Hepatocyte (in vitro differentiated cells): ENCODE results near the gene MIOX. TPM values are rescaled to one million over a fixed set of nuclear protein-coding genes. Genes with fewer than 3 reads are reported as not detected.

Experiments
- DNase-seq: peaks from one replicate; pipeline ENCODE4 v3.0.0-alpha.2; 2016; ENCODE audit warnings: low spot score
- H2AFZ ChIP-seq: fragments of 200-600 bp; sonication (generic); 2 replicates; pipeline ENCODE4 v1.6.0; 2016; ENCODE audit warnings: antibody characterized with exemption, mild to moderate bottlenecking
- H3K27ac ChIP-seq: fragments of 200-600 bp; sonication (generic); 2 replicates; pipeline ENCODE4 v1.5.1; 2016; ENCODE audit warnings: mild to moderate bottlenecking
- H3K27me3 ChIP-seq: fragments of 200-600 bp; sonication (generic); 2 replicates; pipeline ENCODE4 v1.6.1; 2016
- H3K36me3 ChIP-seq: fragments of 200-600 bp; sonication (generic); replicated peaks from 2 replicates; pipeline ENCODE4 v1.5.1; 2016; ENCODE audit warnings: low read depth; ENCODE audit not compliant: insufficient read depth
- H3K4me1 ChIP-seq: fragments of 200-600 bp; sonication (generic); 2 replicates; pipeline ENCODE4 v1.5.1; 2016; ENCODE audit warnings: mild to moderate bottlenecking, moderate library complexity; ENCODE audit not compliant: insufficient read depth
- H3K4me2 ChIP-seq: fragments of 200-600 bp; sonication (generic); 2 replicates; pipeline ENCODE4 v1.6.0; 2016
- H3K4me3 ChIP-seq: fragments of 200-600 bp; sonication (generic); 2 replicates; pipeline ENCODE4 v1.5.1; 2016; ENCODE audit warnings: mild to moderate bottlenecking
- H3K79me2 ChIP-seq: fragments of 200-600 bp; sonication (generic); 2 replicates; pipeline ENCODE4 v1.6.0; 2017; ENCODE audit warnings: mild to moderate bottlenecking
- H3K9me2 ChIP-seq: fragments of 200-600 bp; sonication (generic); replicated peaks from 2 replicates; pipeline ENCODE4 v1.6.0; 2017; ENCODE audit warnings: mild to moderate bottlenecking; ENCODE audit not compliant: insufficient read depth
- H3K9me3 ChIP-seq: fragments of 200-600 bp; sonication (generic); 2 replicates; pipeline ENCODE4 v1.5.1; 2016; ENCODE audit warnings: low read depth, mild to moderate bottlenecking
- H4K20me1 ChIP-seq: fragments of 200-600 bp; sonication (generic); 2 replicates; pipeline ENCODE4 v1.6.0; 2016; ENCODE audit warnings: mild to moderate bottlenecking; ENCODE audit not compliant: insufficient read depth, poor library complexity, severe bottlenecking
- CTCF ChIP-seq: fragments of 200-600 bp; sonication (generic); IDR thresholded peaks from 2 replicates; pipeline ENCODE4 v1.5.1; 2016; ENCODE audit warnings: antibody characterized with exemption, mild to moderate bottlenecking; ENCODE audit not compliant: poor library complexity
- EZH2 ChIP-seq: fragments of 200-600 bp; sonication (generic); IDR thresholded peaks from 2 replicates; pipeline ENCODE4 v1.6.1; 2016; ENCODE audit warnings: antibody characterized with exemption, mild to moderate bottlenecking, borderline replicate concordance
- EZH2phosphoT487 ChIP-seq: fragments of 200-600 bp; sonication (generic); IDR thresholded peaks from one replicate; pipeline ENCODE4 v1.6.1; 2018; ENCODE audit warnings: antibody characterized with exemption, mild to moderate bottlenecking, low read depth, moderate library complexity; ENCODE audit not compliant: unreplicated experiment, severe bottlenecking
- WGBS: methylation state at CpG from one replicate; pipeline ENCODE4 v1.1.6; 2016; ENCODE audit warnings: low lambda C conversion rate; ENCODE audit errors: missing lambda C conversion rate; 5-methylcytosine and 5-hydroxymethylcytosine counted together
- polyA plus RNA-seq: library from polyadenylated mRNA; unstranded; fragments of >200 nt; fragmentation: Nextera tagmentation; extraction: Ambion mirVana; gene quantifications from 2 replicates; pipeline ENCODE4 v1.2.1, GENCODE V29; 2016
- total RNA-seq: library from RNA; depleted of rRNA; stranded (reverse); fragments of >200 nt; gene quantifications from 2 replicates; pipeline ENCODE4 v1.2.3, GENCODE V29; 2014

The MIOX gene
- total and polyA plus RNA-seq, 2 experiments from 2014 or later = not detected

- H3K36me3 ChIP-seq = no peaks in the 10 kb centered on the region
- no peak for TF ChIP-seq CTCF
- TF ChIP-seq EZH2phosphoT487 = no peak
- no peak for TF ChIP-seq EZH2
- H4K20me1 ChIP-seq = no peaks in the 10 kb centered on the region
- no peaks in the 10 kb centered on the region for H3K79me2 ChIP-seq
- no peak for DNase-seq
- no peaks in the 10 kb centered on the region for H3K9me3 ChIP-seq
- no peak overlapping the region for H3K4me3 ChIP-seq
- 90% methylated on average over 16 of the region's 17 CpGs for WGBS
- H3K4me2 ChIP-seq = no peak overlapping the region
- H3K27ac ChIP-seq = no peak overlapping the region
- no peaks in the 10 kb centered on the region for H3K4me1 ChIP-seq
- H2AFZ ChIP-seq = no peak overlapping the region
- H3K27me3 ChIP-seq = no peaks in the 10 kb centered on the region
- H3K9me2 ChIP-seq = no peaks in the 10 kb centered on the region
Observed at GRCh38 chr22:50441428-50441993, 45.1 kb upstream of the MIOX start.

GRCh38 chr22:50443197-50443596 lies 43.5 kb upstream of the MIOX start:
- Histone ChIP-seq H3K36me3 (no peaks in the 10 kb centered on the region), H3K27ac (no peak overlapping the region), H3K9me3 (no peaks in the 10 kb centered on the region), H3K9me2 (no peaks in the 10 kb centered on the region), H3K4me2 (no peak overlapping the region), H2AFZ (no peak overlapping the region), H3K4me1 (no peaks in the 10 kb centered on the region), H3K4me3 (no peak overlapping the region), H3K79me2 (no peaks in the 10 kb centered on the region), H4K20me1 (no peaks in the 10 kb centered on the region), H3K27me3 (no peaks in the 10 kb centered on the region)
- no peak for TF ChIP-seq EZH2phosphoT487
- no peak for TF ChIP-seq EZH2
- no peak for TF ChIP-seq CTCF
- DNase-seq = no peak
- WGBS = 91% methylated on average over 15 of the region's 15 CpGs

- no peaks in the 10 kb centered on the region for H4K20me1 ChIP-seq
- H3K36me3 ChIP-seq = no peaks in the 10 kb centered on the region
- TF ChIP-seq CTCF (no peak), EZH2 (no peak), EZH2phosphoT487 (no peak)
- H3K27me3 ChIP-seq = no peaks in the 10 kb centered on the region
- no peak overlapping the region for H2AFZ ChIP-seq
- H3K79me2 ChIP-seq = no peaks in the 10 kb centered on the region
- 90% methylated on average over 27 of the region's 28 CpGs for WGBS
- no peaks in the 10 kb centered on the region for H3K4me1 ChIP-seq
- H3K9me2 ChIP-seq = no peaks in the 10 kb centered on the region
- no peaks in the 10 kb centered on the region for H3K9me3 ChIP-seq
- no peak overlapping the region for H3K4me3 ChIP-seq
- DNase-seq = no peak
- H3K4me2 ChIP-seq = no peak overlapping the region
- no peak overlapping the region for H3K27ac ChIP-seq
Observed at GRCh38 chr22:50443801-50444625, 42.6 kb upstream of the MIOX start.
